Nephron (organoid): ENCODE data around the gene ROCK2.
"Not testable (repeated sequence)": the region's sequence is repeated elsewhere in the genome, so short reads cannot be mapped to it uniquely, and the experiment has no call there.

ENCODE experiments used
- H3K27ac Mint-ChIP-seq, 3 experiments: 2 replicates each; pipeline ENCODE4 v1.8.0; 2020; ENCODE audit warnings: mixed read lengths in 3 of 3, mild to moderate bottlenecking in 2 of 3, moderate library complexity in 1 of 3
- H3K27me3 Mint-ChIP-seq: 2 replicates; pipeline ENCODE4 v1.8.0; 2021; ENCODE audit warnings: low read depth, mild to moderate bottlenecking, moderate library complexity, mixed read lengths
- H3K36me3 Mint-ChIP-seq: 2 replicates; pipeline ENCODE4 v1.8.0; 2020; ENCODE audit warnings: low read depth, mixed read lengths
- H3K4me1 Mint-ChIP-seq: 2 replicates; pipeline ENCODE4 v1.8.0; 2020; ENCODE audit warnings: mixed read lengths
- H3K4me3 Mint-ChIP-seq, 3 experiments: 2 replicates each; pipeline ENCODE4 v1.8.0; 2020; ENCODE audit warnings: mild to moderate bottlenecking in 3 of 3, mixed read lengths in 3 of 3, moderate library complexity in 2 of 3
- H3K9me3 Mint-ChIP-seq: 2 replicates; pipeline ENCODE4 v1.8.0; 2020; ENCODE audit warnings: mixed read lengths
- CTCF ChIP-seq, 3 experiments: fragments of 200-600 bp; sonication (generic); IDR thresholded peaks; one replicate each; pipeline ENCODE4 v1.5.0; 2021; ENCODE audit warnings: antibody characterized with exemption in 3 of 3; ENCODE audit not compliant: unreplicated experiment in 3 of 3

ROCK2 gene

DNA sequence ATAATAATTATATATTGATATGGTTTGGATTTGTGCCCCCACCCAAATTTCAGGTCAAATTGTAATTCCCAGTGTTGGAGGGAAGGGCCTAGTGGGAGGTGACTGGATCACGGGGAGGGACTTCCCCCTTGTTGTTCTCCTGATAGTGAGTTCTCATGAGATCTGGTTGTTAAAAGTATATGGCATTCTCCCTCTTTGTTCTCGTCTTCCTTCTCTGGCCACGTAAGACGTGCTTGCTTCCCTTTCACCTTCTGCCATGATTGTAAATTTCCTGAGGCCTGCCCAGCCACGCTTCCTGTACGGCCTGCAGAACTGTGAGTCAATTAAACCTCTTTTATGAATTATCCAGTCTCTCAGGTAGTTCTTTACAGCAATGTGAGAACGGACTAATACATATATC is 88.3 kb downstream of the ROCK2 start:
- Mint-ChIP-seq H3K27me3 (no peaks in the 10 kb centered on the region), H3K9me3 (no peaks in the 10 kb centered on the region), H3K4me3 (no peak overlapping the region), H3K27ac (no peak overlapping the region), H3K4me1 (no peaks in the 10 kb centered on the region), H3K36me3 (peaks cover 26% of the 10 kb centered on the region)
- TF ChIP-seq CTCF (IDR thresholded peaks at IDR 0.05; ENCODE audit: unreplicated experiment in 3 of 3), result no peak

DNA sequence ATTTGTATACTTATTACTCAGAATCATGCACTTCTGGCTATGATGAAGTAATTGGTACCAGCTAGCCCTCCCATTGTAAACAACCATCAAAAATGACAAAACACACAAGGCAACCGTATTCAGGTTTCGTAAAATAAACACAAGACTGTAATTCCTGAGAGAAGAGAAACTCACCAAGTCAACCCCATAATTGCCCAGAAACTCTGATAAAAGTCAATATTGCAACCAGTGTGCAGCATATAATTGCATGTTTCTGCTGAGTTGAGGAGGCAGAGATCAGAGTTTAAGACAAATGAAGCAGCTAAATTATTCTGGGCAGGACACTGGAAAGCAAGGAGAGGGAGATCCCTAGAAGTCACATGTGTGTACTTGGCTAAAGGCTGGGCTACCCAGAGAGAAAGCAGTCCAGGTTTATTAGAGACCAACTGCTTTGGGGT is 90.3 kb downstream of the ROCK2 start:
- no peak overlapping the region for H3K4me3 Mint-ChIP-seq
- H3K4me1 Mint-ChIP-seq, result no peaks in the 10 kb centered on the region
- no peaks in the 10 kb centered on the region for H3K27me3 Mint-ChIP-seq
- H3K36me3 Mint-ChIP-seq, result peaks cover 30% of the 10 kb centered on the region
- no peak for TF ChIP-seq CTCF (IDR thresholded peaks at IDR 0.05; ENCODE audit: unreplicated experiment in 3 of 3)
- H3K27ac Mint-ChIP-seq, result no peak overlapping the region
- H3K9me3 Mint-ChIP-seq, result no peaks in the 10 kb centered on the region

- peaks cover 33% of the 10 kb centered on the region for H3K36me3 Mint-ChIP-seq
- H3K27ac Mint-ChIP-seq, H3K27me3 Mint-ChIP-seq, H3K4me3 Mint-ChIP-seq, H3K9me3 Mint-ChIP-seq, H3K4me1 Mint-ChIP-seq: not testable (repeated sequence)
Measured at GRCh38 chr2:11252458-11252857, 92.0 kb downstream of the ROCK2 start.

DNA sequence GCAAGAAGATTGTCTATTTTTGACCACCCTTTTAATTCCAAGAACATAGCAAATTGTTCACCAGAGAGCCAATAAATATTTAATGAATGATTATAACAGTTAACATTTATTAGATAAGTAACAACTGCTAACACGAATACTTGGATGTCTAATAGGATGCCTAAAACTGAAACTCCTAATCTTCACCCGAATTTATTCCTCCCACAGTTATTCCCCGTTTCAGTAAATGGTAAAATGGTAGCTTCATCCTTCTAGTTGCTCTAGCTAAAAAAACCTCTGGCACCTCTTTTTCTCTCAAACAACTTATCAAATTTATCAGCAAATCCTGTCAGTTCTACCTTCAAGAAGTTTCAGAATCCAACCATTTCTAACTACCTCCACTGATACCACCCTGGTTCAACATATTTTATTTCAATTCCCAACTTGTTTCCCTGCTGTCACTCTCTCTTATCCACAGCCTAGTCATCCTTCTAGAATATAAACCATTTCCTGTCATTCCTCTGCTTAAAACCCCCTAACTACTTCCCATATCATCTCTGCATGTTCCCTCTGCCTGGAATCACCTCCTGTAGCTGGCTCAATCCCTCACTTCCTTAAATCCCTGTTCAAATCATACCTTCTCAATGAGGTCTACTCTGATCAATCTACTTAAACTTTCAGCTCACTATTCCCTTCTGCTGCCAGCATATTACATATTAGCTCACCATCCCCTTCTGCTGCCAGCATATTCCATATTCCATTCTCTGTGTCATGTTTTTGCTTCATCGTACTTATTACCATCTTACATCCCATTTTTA is 93.8 kb downstream of the ROCK2 start:
- no peaks in the 10 kb centered on the region for H3K27me3 Mint-ChIP-seq
- H3K36me3 Mint-ChIP-seq, result peaks cover 25% of the 10 kb centered on the region
- no peak overlapping the region for H3K27ac Mint-ChIP-seq

DNA sequence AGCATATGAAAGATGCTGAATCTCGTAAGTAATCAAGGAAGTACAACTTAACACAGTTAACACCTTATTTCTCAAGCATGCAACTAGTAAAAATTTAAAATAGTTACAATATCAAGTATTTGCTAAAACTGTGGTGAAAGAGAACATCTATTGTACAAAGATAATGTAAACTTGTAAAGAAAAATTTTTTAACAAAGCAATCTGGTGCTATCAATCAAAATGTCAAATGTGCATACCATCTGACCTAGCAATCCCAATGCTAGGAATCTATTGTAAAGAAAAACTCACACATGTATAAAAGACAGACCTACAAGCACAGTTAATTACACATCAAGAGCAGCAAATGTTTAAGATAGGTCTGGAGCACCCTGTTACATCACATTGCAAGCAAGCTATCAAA is 99.1 kb downstream of the ROCK2 start:
- no peak for TF ChIP-seq CTCF (IDR thresholded peaks at IDR 0.05; ENCODE audit: unreplicated experiment in 3 of 3)
- H3K27me3 Mint-ChIP-seq, result no peaks in the 10 kb centered on the region
- H3K27ac Mint-ChIP-seq, result no peak overlapping the region
- H3K9me3 Mint-ChIP-seq, result no peaks in the 10 kb centered on the region
- peaks cover 41% of the 10 kb centered on the region for H3K36me3 Mint-ChIP-seq
- no peak overlapping the region for H3K4me3 Mint-ChIP-seq
- no peaks in the 10 kb centered on the region for H3K4me1 Mint-ChIP-seq

More for the DNA sequence above, 93.8 kb downstream of the ROCK2 start:
- Mint-ChIP-seq H3K4me3 (no peak overlapping the region), H3K9me3 (no peaks in the 10 kb centered on the region), H3K4me1 (no peaks in the 10 kb centered on the region)
- no peak for TF ChIP-seq CTCF (IDR thresholded peaks at IDR 0.05; ENCODE audit: unreplicated experiment in 3 of 3)

- no peak for TF ChIP-seq CTCF (IDR thresholded peaks at IDR 0.05; ENCODE audit: unreplicated experiment in 3 of 3)
- no peak overlapping the region for H3K4me3 Mint-ChIP-seq
- H3K4me1 Mint-ChIP-seq, result no peaks in the 10 kb centered on the region
- H3K36me3 Mint-ChIP-seq, result peaks cover 45% of the 10 kb centered on the region
- peak overlapping the region in 1 of 3 experiments; percentile 41 for H3K27ac Mint-ChIP-seq
- H3K27me3 Mint-ChIP-seq, result no peaks in the 10 kb centered on the region
- H3K9me3 Mint-ChIP-seq, result no peaks in the 10 kb centered on the region
Measured at GRCh38 chr2:11244091-11244826, 100.2 kb downstream of the ROCK2 start.
